ENCODE data around the gene SLC7A6. TPM values are rescaled to one million over a fixed set of nuclear protein-coding genes. Genes with fewer than 3 reads are reported as not detected.
A peak's percentile ranks its signal among the peaks of the same experiment; 100 is the strongest.

SLC7A6 gene
- total and polyA plus RNA-seq, 9 donors, result 6.0 to 11.2 (median 7.5) TPM

GRCh38 chr16:68328151-68328859, 64.0 kb downstream of the SLC7A6 start:
- Histone ChIP-seq H3K27me3 (ENCODE audit: control insufficient read depth, insufficient read depth, low read length) (no peaks in the 10 kb centered on the region), H3K9me3 (replicated peaks; ENCODE audit: control insufficient read depth, low read depth, low read length) (no peaks in the 10 kb centered on the region), H3K4me1 (ENCODE audit: control insufficient read depth, insufficient read depth, low read length) (peaks cover 3% of the 10 kb centered on the region), H3K27ac (ENCODE audit: low read length) (no peak overlapping the region), H3K4me3 (ENCODE audit: low read length) (no peak overlapping the region), H3K36me3 (ENCODE audit: control insufficient read depth, insufficient read depth, low read length) (peaks cover 52% of the 10 kb centered on the region)
- WGBS (ENCODE audit: insufficient coverage), result 33% methylated on average over 3 of the region's 13 CpGs
- DNase-seq, result peak; percentile 81

GRCh38 chr16:68328860-68329390, 64.6 kb downstream of the SLC7A6 start:
- no peak for DNase-seq
- no peak overlapping the region for H3K4me3 ChIP-seq (ENCODE audit: low read length)
- peaks cover 55% of the 10 kb centered on the region for H3K36me3 ChIP-seq (ENCODE audit: control insufficient read depth, insufficient read depth, low read length)
- H3K27ac ChIP-seq (ENCODE audit: low read length), result no peak overlapping the region
- H3K27me3 ChIP-seq (ENCODE audit: control insufficient read depth, insufficient read depth, low read length), result no peaks in the 10 kb centered on the region
- H3K9me3 ChIP-seq (replicated peaks; ENCODE audit: control insufficient read depth, low read depth, low read length), result no peaks in the 10 kb centered on the region
- H3K4me1 ChIP-seq (ENCODE audit: control insufficient read depth, insufficient read depth, low read length), result peaks cover 3% of the 10 kb centered on the region
- WGBS (ENCODE audit: insufficient coverage), result 44% methylated on average over 1 of the region's 3 CpGs

GRCh38 chr16:68331879-68332410, 67.6 kb downstream of the SLC7A6 start:
- WGBS (ENCODE audit: insufficient coverage), result 41% methylated on average over 2 of the region's 4 CpGs
- H3K27ac ChIP-seq (ENCODE audit: low read length), result peak overlapping the region; percentile 60
- DNase-seq, result no peak
- no peak overlapping the region for H3K4me3 ChIP-seq (ENCODE audit: low read length)
- H3K4me1 ChIP-seq (ENCODE audit: control insufficient read depth, insufficient read depth, low read length), result peaks cover 3% of the 10 kb centered on the region
- peaks cover 51% of the 10 kb centered on the region for H3K36me3 ChIP-seq (ENCODE audit: control insufficient read depth, insufficient read depth, low read length)
- no peaks in the 10 kb centered on the region for H3K9me3 ChIP-seq (replicated peaks; ENCODE audit: control insufficient read depth, low read depth, low read length)
- H3K27me3 ChIP-seq (ENCODE audit: control insufficient read depth, insufficient read depth, low read length), result no peaks in the 10 kb centered on the region

- no peak overlapping the region for H3K4me3 ChIP-seq (ENCODE audit: low read length)
- DNase-seq, result peak; percentile 87
- no peaks in the 10 kb centered on the region for H3K27me3 ChIP-seq (ENCODE audit: control insufficient read depth, insufficient read depth, low read length)
- no CpG with 5 or more reads among the region's 7 CpGs for WGBS (ENCODE audit: insufficient coverage)
- peaks cover 3% of the 10 kb centered on the region for H3K4me1 ChIP-seq (ENCODE audit: control insufficient read depth, insufficient read depth, low read length)
- peaks cover 52% of the 10 kb centered on the region for H3K36me3 ChIP-seq (ENCODE audit: control insufficient read depth, insufficient read depth, low read length)
- H3K9me3 ChIP-seq (replicated peaks; ENCODE audit: control insufficient read depth, low read depth, low read length), result no peaks in the 10 kb centered on the region
- peak overlapping the region; percentile 60 for H3K27ac ChIP-seq (ENCODE audit: low read length)
Observed at GRCh38 chr16:68332411-68333121, 68.2 kb downstream of the SLC7A6 start.

GRCh38 chr16:68335175-68335574, 70.8 kb downstream of the SLC7A6 start:
- DNase-seq, result no peak
- 87% methylated on average over 4 of the region's 5 CpGs for WGBS (ENCODE audit: insufficient coverage)
- H3K9me3 ChIP-seq (replicated peaks; ENCODE audit: control insufficient read depth, low read depth, low read length), result no peaks in the 10 kb centered on the region
- H3K4me1 ChIP-seq (ENCODE audit: control insufficient read depth, insufficient read depth, low read length), result peaks cover 3% of the 10 kb centered on the region
- no peak overlapping the region for H3K27ac ChIP-seq (ENCODE audit: low read length)
- H3K4me3 ChIP-seq (ENCODE audit: low read length), result no peak overlapping the region
- peaks cover 69% of the 10 kb centered on the region for H3K36me3 ChIP-seq (ENCODE audit: control insufficient read depth, insufficient read depth, low read length)
- H3K27me3 ChIP-seq (ENCODE audit: control insufficient read depth, insufficient read depth, low read length), result no peaks in the 10 kb centered on the region

GRCh38 chr16:68338326-68339119, 74.2 kb downstream of the SLC7A6 start:
- Histone ChIP-seq H3K36me3 (ENCODE audit: control insufficient read depth, insufficient read depth, low read length) (peaks cover 81% of the 10 kb centered on the region), H3K4me3 (ENCODE audit: low read length) (no peak overlapping the region), H3K9me3 (replicated peaks; ENCODE audit: control insufficient read depth, low read depth, low read length) (no peaks in the 10 kb centered on the region), H3K27ac (ENCODE audit: low read length) (no peak overlapping the region), H3K27me3 (ENCODE audit: control insufficient read depth, insufficient read depth, low read length) (no peaks in the 10 kb centered on the region), H3K4me1 (ENCODE audit: control insufficient read depth, insufficient read depth, low read length) (no peaks in the 10 kb centered on the region)
- WGBS (ENCODE audit: insufficient coverage), result 93% methylated on average over 16 of the region's 16 CpGs
- no peak for DNase-seq

GRCh38 chr16:68339214-68339613, 74.9 kb downstream of the SLC7A6 start:
- Histone ChIP-seq H3K27ac (ENCODE audit: low read length) (no peak overlapping the region), H3K36me3 (ENCODE audit: control insufficient read depth, insufficient read depth, low read length) (peaks cover 81% of the 10 kb centered on the region), H3K4me1 (ENCODE audit: control insufficient read depth, insufficient read depth, low read length) (no peaks in the 10 kb centered on the region), H3K27me3 (ENCODE audit: control insufficient read depth, insufficient read depth, low read length) (no peaks in the 10 kb centered on the region), H3K4me3 (ENCODE audit: low read length) (no peak overlapping the region), H3K9me3 (replicated peaks; ENCODE audit: control insufficient read depth, low read depth, low read length) (no peaks in the 10 kb centered on the region)
- 93% methylated on average over 13 of the region's 13 CpGs for WGBS (ENCODE audit: insufficient coverage)
- DNase-seq, result no peak

GRCh38 chr16:68342620-68343019, 78.3 kb downstream of the SLC7A6 start:
- no peaks in the 10 kb centered on the region for H3K4me1 ChIP-seq (ENCODE audit: control insufficient read depth, insufficient read depth, low read length)

GRCh38 chr16:68343137-68343536, 78.8 kb downstream of the SLC7A6 start:
- Histone ChIP-seq H3K9me3 (replicated peaks; ENCODE audit: control insufficient read depth, low read depth, low read length) (no peaks in the 10 kb centered on the region), H3K36me3 (ENCODE audit: control insufficient read depth, insufficient read depth, low read length) (peaks cover 89% of the 10 kb centered on the region)

More at GRCh38 chr16:68342620-68343019, 78.3 kb downstream of the SLC7A6 start:
- Histone ChIP-seq H3K27ac (ENCODE audit: low read length) (no peak overlapping the region), H3K4me3 (ENCODE audit: low read length) (no peak overlapping the region), H3K27me3 (ENCODE audit: control insufficient read depth, insufficient read depth, low read length) (no peaks in the 10 kb centered on the region), H3K9me3 (replicated peaks; ENCODE audit: control insufficient read depth, low read depth, low read length) (no peaks in the 10 kb centered on the region), H3K36me3 (ENCODE audit: control insufficient read depth, insufficient read depth, low read length) (peaks cover 89% of the 10 kb centered on the region)
- no peak for DNase-seq
- 100% methylated on average over 1 of the region's 7 CpGs for WGBS (ENCODE audit: insufficient coverage)

More at GRCh38 chr16:68343137-68343536, 78.8 kb downstream of the SLC7A6 start:
- H3K4me1 ChIP-seq (ENCODE audit: control insufficient read depth, insufficient read depth, low read length), result no peaks in the 10 kb centered on the region
- no peaks in the 10 kb centered on the region for H3K27me3 ChIP-seq (ENCODE audit: control insufficient read depth, insufficient read depth, low read length)
- DNase-seq, result no peak
- H3K27ac ChIP-seq (ENCODE audit: low read length), result no peak overlapping the region
- H3K4me3 ChIP-seq (ENCODE audit: low read length), result no peak overlapping the region
- WGBS (ENCODE audit: insufficient coverage), result no CpG with 5 or more reads among the region's 7 CpGs

Measured in muscle of leg (tissue), 11 donors.